GM21367 (cell line): ENCODE measurements around the gene CXCL3.
A peak's percentile ranks its signal among the peaks of the same experiment; 100 is the strongest.
"Not testable (repeated sequence)": the region's sequence is repeated elsewhere in the genome, so short reads cannot be mapped to it uniquely, and the experiment has no call there.

ENCODE experiments used
- ATAC-seq: cut with Tn5 transposase; IDR thresholded peaks from one replicate; pipeline ENCODE4 v1.9.1; 2021; ENCODE audit not compliant: unreplicated experiment

Gene CXCL3

GRCh38 chr4:74038425-74039314 lies at the start of gene CXCL3:
CXCL3 (minus strand) TSS chr4:74038689; CDS start chr4:74038611, 78 bp downstream.
- peak; percentile 56 for ATAC-seq

- no peak for ATAC-seq
These were observed 49.0 kb upstream of the CXCL3 start for GRCh38 chr4:74087481-74087880.

- ATAC-seq = no peak
These were observed 47.2 kb upstream of the CXCL3 start for GRCh38 chr4:74085669-74086068.

DNA sequence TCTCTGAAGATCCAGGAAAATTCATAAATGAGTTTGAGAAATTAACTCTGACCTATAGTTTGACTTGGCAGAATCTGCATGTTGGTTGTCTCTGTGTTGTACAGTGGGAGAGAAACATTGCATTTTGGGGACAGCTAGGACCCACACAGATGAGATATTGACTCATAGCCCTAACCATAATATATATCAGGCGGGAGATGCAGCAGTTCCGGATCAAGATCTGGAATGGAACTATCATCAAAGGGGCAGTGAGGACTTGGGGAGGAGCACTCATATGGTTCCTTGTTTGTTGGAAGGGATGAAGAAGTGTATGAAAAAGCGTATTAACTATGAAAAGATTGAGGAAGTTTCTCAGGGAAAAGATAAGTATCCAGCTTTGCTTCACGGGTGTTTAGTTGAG lies 46.5 kb upstream of the CXCL3 start:
- no peak for ATAC-seq

DNA sequence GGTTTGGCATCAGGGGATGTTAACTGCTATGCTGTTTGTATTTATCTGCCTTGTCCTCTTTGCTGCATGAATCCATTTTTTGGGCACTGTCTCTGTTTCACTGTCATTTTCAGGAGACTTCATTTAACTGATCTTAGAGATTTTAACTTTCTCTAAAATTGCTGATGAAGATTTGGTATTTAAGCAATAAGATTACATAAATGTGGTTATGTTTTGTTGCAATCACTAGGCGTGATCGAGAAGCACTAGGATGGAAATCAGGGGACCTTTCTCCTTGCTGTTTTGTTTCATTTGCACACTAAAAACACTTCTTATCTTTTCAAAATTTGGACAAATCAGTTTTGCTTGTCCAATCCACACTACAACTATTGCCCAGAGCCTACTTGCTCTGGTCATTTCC lies 45.1 kb upstream of the CXCL3 start:
- no peak for ATAC-seq

DNA sequence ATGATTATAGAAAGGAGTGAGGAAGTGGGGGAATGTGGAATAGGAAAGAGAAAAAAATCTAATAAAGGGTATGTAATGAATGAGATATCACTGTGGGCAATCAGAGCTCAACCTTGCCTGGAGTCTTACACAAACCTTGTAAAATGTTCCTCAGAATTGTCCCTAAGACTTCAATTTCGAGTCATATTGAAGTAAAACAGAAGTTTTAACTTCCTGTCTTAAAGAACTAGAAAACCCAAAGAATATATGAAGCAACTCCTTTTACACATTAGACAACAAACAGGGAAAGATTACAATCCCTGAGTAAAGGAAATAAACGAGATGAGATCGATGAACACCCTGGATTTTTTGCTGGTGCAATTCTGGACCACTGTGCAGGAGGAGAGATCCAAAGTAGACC lies 42.5 kb upstream of the CXCL3 start:
- no peak for ATAC-seq

DNA sequence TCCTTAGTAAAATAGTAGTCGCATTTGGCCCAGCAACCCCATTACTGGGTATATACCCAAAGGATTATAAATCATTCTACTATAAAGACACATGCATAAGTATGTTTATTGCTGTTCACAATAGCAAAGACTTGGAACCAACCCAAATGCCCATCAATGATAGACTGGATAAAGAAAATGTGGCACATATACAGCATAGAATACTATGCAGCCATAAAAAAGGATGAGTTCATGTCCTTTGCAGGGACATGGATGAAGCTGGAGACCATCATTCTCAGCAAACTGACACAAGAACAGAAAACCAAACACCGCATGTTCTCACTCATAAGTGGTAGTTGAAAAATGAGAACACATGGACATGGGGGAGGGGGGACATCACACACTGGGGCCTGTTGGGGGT lies 41.9 kb upstream of the CXCL3 start:
- ATAC-seq = not testable (repeated sequence)

- ATAC-seq = not testable (repeated sequence)
These were observed 40.5 kb upstream of the CXCL3 start for GRCh38 chr4:74079024-74079423.

- ATAC-seq = no peak
These were observed 34.9 kb upstream of the CXCL3 start for GRCh38 chr4:74073358-74073757.

GRCh38 chr4:74072739-74073138 lies 34.2 kb upstream of the CXCL3 start:
- ATAC-seq = no peak

GRCh38 chr4:74067586-74067985 lies 29.1 kb upstream of the CXCL3 start:
- ATAC-seq = no peak

GRCh38 chr4:74066232-74066631 lies 27.7 kb upstream of the CXCL3 start:
- no peak for ATAC-seq

DNA sequence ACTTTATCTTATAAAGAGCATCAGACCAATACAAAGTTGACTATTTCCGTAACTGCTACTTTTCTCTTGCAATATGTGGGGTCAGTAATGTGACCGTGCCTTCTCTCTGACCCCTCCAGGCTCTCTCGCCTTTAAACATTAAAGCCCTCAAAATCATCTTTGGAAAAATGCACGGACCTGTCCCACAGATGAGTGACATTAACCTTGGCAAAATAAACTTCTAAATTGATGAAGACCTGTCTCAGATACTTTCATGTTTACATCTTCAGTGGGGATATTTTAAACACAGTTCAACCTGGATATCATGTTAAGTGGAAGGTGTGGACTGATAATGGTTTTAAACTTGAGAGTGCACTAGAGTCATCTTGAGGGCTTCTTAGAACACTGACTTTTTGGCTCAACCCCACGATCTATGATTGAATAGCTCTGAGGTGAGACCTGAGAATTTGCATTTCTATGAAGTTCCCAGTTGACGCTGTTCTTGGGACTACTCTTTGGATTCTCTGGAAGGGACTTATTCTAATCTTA lies 26.7 kb upstream of the CXCL3 start:
- no peak for ATAC-seq

DNA sequence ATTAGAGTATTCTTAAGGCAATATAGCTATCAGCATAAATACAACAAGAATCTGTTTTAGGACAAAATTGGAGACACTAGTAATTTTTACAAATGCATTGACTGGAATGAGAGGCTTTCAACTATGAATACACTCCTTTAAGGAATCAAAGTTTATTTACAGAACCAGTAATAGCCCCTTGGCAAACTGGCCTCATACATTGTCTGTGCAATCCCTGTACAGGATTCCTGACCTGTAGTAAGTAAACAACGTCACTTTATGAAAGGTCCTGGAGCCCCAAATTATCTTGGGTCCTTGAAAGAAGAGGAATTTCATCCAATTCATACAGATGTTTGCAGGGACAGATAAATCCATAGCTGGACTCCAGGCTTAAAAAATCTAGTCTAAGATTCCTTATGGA lies 25.4 kb upstream of the CXCL3 start:
- no peak for ATAC-seq

- ATAC-seq = no peak
These were observed 24.5 kb upstream of the CXCL3 start for GRCh38 chr4:74062953-74063352.

GRCh38 chr4:74061430-74061829 lies 22.9 kb upstream of the CXCL3 start:
- no peak for ATAC-seq

DNA sequence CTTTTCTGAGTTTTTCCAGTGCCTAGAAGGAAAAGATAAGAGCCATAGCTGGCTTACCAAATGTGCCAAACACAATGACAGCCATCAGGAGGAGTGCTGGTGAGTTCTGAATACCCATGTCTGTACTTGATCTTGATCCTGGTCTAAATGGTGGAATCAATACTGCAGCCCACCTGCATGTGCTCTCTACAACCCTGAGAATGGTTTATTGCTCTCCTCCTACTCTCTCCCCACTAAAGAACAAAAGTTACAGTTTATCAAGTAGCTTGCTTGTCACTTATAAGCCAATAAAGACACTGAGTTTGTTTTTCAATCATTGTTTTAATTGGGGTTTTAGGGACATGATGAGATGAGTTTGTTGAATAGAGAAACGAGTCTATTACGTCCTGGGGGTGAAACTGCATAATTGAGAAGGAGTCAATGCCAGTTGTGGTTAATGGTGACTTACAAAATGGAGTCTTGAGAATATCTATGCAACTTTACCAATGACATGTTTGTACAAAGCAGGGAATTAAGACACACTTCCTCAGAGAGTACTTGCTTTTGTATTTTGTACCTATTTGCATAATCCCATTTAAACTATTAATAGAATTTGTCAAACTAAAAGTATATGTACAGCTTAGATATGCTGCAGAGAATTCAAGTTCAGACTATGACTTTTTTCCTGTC lies 20.8 kb upstream of the CXCL3 start:
- ATAC-seq = no peak

DNA sequence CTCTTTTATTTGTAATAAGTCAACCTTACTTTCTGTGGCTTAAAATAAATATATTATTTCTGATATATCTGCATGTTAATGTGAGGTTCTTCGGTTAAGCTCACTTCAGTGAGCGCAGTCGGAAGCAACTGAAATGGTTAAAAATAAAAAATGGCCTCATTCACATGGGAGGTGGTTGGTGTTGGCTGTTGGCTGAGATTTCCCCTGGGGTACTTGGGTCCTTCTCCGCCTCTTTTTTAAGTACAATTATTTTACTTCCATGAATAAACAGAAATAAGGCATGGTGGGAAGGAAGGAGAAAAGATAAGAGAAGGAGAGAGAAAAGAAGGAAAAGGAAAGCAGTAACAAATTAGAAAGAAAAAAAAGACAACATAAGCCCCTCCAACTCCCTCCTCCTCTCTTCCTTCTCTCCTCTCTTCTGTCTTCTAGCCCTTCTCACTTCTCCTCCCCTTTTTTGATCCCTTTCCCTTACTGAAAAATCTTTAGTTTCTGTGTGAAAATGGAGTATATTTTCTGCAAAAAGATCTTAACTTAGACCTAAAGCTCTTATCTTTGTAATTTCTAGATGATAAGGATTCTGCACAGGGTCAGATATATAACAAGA lies 19.7 kb upstream of the CXCL3 start:
- ATAC-seq = no peak

GRCh38 chr4:74057588-74057987 lies 19.1 kb upstream of the CXCL3 start:
- ATAC-seq = no peak

- no peak for ATAC-seq
These were observed 18.5 kb upstream of the CXCL3 start for GRCh38 chr4:74056858-74057562.
